ENCODE data around the gene SNX27.

Gene SNX27

DNA sequence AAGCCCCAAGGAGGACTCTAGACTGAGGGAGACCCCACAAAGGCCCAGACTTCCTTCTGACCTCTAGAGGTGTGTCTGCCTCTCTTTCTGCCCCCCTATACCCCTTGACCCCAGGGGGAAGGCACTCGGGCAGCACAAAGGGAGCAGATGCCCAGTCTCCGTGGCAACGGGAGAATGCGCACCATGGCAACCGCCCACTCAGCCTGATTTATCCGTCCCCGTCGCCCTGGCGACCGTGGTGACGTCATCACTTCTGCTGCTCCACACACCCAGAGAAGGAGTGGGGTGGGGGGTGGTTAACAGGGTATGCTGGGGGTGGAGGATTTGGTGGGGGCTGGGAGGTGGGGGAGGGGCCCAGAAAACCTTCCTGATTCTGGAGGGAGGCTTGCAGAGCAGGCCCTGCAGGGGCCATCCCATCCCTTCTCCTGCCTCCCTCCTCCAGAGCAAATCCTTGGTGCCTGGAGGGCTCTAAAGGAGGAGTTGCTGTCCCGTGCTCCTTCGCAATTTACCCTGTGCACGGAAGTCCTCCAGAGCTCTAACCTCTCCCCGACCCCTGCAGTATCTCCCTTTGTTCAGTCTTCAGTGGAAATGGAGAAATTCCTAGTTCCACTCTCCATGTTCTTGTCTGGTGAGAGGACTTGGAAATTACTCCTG is 98.5 kb downstream of the SNX27 start:
- Histone ChIP-seq H3K4me2 (ENCODE audit: low read length) (no peak overlapping the region), H3K9me3 (ENCODE audit: control insufficient read depth, insufficient read depth, low read length) (no peaks in the 10 kb centered on the region), H4K20me1 (ENCODE audit: control insufficient read depth, insufficient read depth, low read depth, low read length) (no peaks in the 10 kb centered on the region), H3K4me1 (ENCODE audit: control insufficient read depth, low read length) (no peaks in the 10 kb centered on the region), H3K9me2 (replicated peaks; ENCODE audit: control insufficient read depth, low read length) (no peaks in the 10 kb centered on the region), H3K27ac (ENCODE audit: low read depth, low read length) (no peak overlapping the region), H3K79me2 (ENCODE audit: control insufficient read depth, low read length) (no peaks in the 10 kb centered on the region), H3K27me3 (ENCODE audit: control insufficient read depth, low read length) (peaks cover 8% of the 10 kb centered on the region; the same call in 1 of the 2 replicates), H3K4me3 (ENCODE audit: low read length) (no peak overlapping the region), H3F3A (ENCODE audit: control insufficient read depth, insufficient read depth) (no peaks in the 10 kb centered on the region), H3K36me3 (ENCODE audit: control insufficient read depth, low read length) (no peaks in the 10 kb centered on the region)
- TF ChIP-seq, protein P1, sequence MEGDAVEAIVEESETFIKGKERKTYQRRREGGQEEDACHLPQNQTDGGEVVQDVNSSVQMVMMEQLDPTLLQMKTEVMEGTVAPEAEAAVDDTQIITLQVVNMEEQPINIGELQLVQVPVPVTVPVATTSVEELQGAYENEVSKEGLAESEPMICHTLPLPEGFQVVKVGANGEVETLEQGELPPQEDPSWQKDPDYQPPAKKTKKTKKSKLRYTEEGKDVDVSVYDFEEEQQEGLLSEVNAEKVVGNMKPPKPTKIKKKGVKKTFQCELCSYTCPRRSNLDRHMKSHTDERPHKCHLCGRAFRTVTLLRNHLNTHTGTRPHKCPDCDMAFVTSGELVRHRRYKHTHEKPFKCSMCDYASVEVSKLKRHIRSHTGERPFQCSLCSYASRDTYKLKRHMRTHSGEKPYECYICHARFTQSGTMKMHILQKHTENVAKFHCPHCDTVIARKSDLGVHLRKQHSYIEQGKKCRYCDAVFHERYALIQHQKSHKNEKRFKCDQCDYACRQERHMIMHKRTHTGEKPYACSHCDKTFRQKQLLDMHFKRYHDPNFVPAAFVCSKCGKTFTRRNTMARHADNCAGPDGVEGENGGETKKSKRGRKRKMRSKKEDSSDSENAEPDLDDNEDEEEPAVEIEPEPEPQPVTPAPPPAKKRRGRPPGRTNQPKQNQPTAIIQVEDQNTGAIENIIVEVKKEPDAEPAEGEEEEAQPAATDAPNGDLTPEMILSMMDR (IDR thresholded peaks at IDR 0.05; ENCODE audit: low read depth, low read length, poor library complexity, severe bottlenecking), result no peak
- TF ChIP-seq EZH2phosphoT487 (IDR thresholded peaks at IDR 0.05; ENCODE audit: borderline replicate concordance, low read length), result no peak

DNA sequence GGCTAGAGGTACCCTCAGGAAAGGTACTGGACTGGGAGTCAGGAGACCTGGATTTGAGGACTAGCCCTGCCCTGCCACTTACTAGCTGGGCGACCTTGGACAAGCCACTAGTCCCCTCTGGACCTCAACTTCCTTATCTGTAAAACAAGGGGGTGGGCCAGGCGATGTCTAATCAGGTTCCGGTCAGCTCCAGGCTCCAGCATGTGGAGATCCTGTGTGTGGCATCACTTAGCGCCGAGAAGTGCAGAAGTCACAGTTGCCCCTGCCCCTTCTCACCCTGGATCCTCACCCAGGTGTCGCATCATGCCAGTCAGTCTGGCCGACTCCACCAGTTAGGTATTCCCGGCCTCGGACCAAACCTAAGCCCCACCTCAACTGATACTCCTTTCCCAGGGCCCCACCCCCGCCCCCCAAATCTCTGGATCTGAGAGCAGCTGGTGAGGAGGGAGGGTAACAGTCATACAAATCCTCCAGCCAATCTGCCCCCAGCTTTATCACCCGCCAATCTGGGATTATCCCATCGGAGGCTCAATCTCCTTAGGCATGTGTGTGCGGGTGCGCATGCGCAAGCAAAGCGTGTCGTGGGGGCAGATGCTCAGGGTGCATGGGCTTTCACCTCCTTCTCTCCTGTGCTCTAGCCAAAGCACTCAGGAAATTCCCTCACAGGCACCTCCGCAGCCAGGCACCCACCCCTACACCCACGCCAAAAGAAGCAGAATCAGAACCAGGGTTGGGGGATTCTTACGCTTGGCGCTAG is 99.4 kb downstream of the SNX27 start:
- Histone ChIP-seq H3F3A (ENCODE audit: control insufficient read depth, insufficient read depth) (no peaks in the 10 kb centered on the region), H3K4me3 (ENCODE audit: low read length) (no peak overlapping the region), H3K27ac (ENCODE audit: low read depth, low read length) (no peak overlapping the region), H3K27me3 (ENCODE audit: control insufficient read depth, low read length) (peaks cover 10% of the 10 kb centered on the region; the same call in 1 of the 2 replicates), H3K36me3 (ENCODE audit: control insufficient read depth, low read length) (no peaks in the 10 kb centered on the region), H3K9me3 (ENCODE audit: control insufficient read depth, insufficient read depth, low read length) (no peaks in the 10 kb centered on the region), H3K79me2 (ENCODE audit: control insufficient read depth, low read length) (no peaks in the 10 kb centered on the region), H4K20me1 (ENCODE audit: control insufficient read depth, insufficient read depth, low read depth, low read length) (no peaks in the 10 kb centered on the region), H3K4me1 (ENCODE audit: control insufficient read depth, low read length) (no peaks in the 10 kb centered on the region), H3K9me2 (replicated peaks; ENCODE audit: control insufficient read depth, low read length) (no peaks in the 10 kb centered on the region), H3K4me2 (ENCODE audit: low read length) (no peak overlapping the region)
- TF ChIP-seq, protein P1 (IDR thresholded peaks at IDR 0.05; ENCODE audit: low read depth, low read length, poor library complexity, severe bottlenecking), result no peak
- no peak for TF ChIP-seq EZH2phosphoT487 (IDR thresholded peaks at IDR 0.05; ENCODE audit: borderline replicate concordance, low read length)

DNA sequence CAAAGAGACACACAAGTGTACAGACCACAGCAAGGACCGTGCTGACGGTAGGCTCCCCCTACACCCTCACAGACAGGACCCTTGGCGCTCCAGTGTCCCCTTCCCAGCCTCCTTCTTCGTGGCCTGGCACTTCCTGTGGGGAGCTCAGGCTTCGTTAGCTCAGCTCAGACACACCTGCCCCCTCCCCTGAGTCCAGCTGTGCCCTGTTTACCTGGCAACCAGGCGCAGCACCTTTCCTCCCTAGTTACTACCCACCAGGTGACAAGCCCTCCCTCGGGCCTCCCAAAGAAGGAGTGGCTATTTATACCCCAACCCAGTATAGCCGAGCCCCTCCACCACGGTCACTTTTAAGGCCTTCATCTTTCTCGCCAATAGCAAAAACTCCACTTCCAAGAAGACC is 100.1 kb downstream of the SNX27 start:
- H3K9me3 ChIP-seq (ENCODE audit: control insufficient read depth, insufficient read depth, low read length), result no peaks in the 10 kb centered on the region
- H3K79me2 ChIP-seq (ENCODE audit: control insufficient read depth, low read length), result no peaks in the 10 kb centered on the region
- no peaks in the 10 kb centered on the region for H3K9me2 ChIP-seq (replicated peaks; ENCODE audit: control insufficient read depth, low read length)
- no peak overlapping the region for H3K4me3 ChIP-seq (ENCODE audit: low read length)
- TF ChIP-seq, protein P1 (IDR thresholded peaks at IDR 0.05; ENCODE audit: low read depth, low read length, poor library complexity, severe bottlenecking), result no peak
- TF ChIP-seq EZH2phosphoT487 (IDR thresholded peaks at IDR 0.05; ENCODE audit: borderline replicate concordance, low read length), result no peak
- H3K4me2 ChIP-seq (ENCODE audit: low read length), result no peak overlapping the region
- no peak overlapping the region for H3K27ac ChIP-seq (ENCODE audit: low read depth, low read length)
- no peaks in the 10 kb centered on the region for H3K36me3 ChIP-seq (ENCODE audit: control insufficient read depth, low read length)
- H4K20me1 ChIP-seq (ENCODE audit: control insufficient read depth, insufficient read depth, low read depth, low read length), result no peaks in the 10 kb centered on the region
- peaks cover 2% of the 10 kb centered on the region; the same call in 1 of the 2 replicates for H3K4me1 ChIP-seq (ENCODE audit: control insufficient read depth, low read length)
- no peaks in the 10 kb centered on the region for H3F3A ChIP-seq (ENCODE audit: control insufficient read depth, insufficient read depth)
- peaks cover 14% of the 10 kb centered on the region for H3K27me3 ChIP-seq (ENCODE audit: control insufficient read depth, low read length)

All from DOHH2 (cell line).